Measurements from ENCODE around the gene CCDC148. TPM values are rescaled to one million over a fixed set of nuclear protein-coding genes. Genes with fewer than 3 reads are reported as not detected.
"Not testable (repeated sequence)": the region's sequence is repeated elsewhere in the genome, so short reads cannot be mapped to it uniquely, and the experiment has no call there.

The CCDC148 gene
- total and polyA plus RNA-seq, 2 donors from 2014 or later = 6.6 to 21.0 TPM

- intact Hi-C loops (cut with DNase I) = no loop called here
- no peaks in the 10 kb centered on the region for H3K36me3 ChIP-seq (ENCODE audit: control insufficient read depth in 2 of 3, insufficient read depth in 3 of 3, low read length in 3 of 3)
- TF ChIP-seq CTCF (IDR thresholded peaks at IDR 0.05; ENCODE audit: borderline replicate concordance, extremely low read depth, insufficient read depth) = no peak
- no peak overlapping the region for H3K4me3 ChIP-seq (ENCODE audit: low read length in 3 of 3)
- no peaks in the 10 kb centered on the region for H3K4me1 ChIP-seq (ENCODE audit: control insufficient read depth in 2 of 3, insufficient read depth in 2 of 3, low read depth in 1 of 3, low read length in 3 of 3)
- no peak overlapping the region for H3K9ac ChIP-seq (ENCODE audit: low read length in 3 of 3)
- DNase-seq (no peak), FAIRE-seq (no peak)
- no peak overlapping the region for H3K27ac ChIP-seq (ENCODE audit: low read depth in 2 of 2, low read length in 2 of 2)
- no peaks in the 10 kb centered on the region for H3K27me3 ChIP-seq (ENCODE audit: control insufficient read depth, insufficient read depth, low read length)
- no peaks in the 10 kb centered on the region for H3K9me3 ChIP-seq (ENCODE audit: control insufficient read depth in 2 of 3, insufficient read depth in 1 of 3, low read length in 3 of 3)
Measured at GRCh38 chr2:158315000-158315399, 141.6 kb downstream of the CCDC148 start.

- Histone ChIP-seq H3K27ac (ENCODE audit: low read depth in 2 of 2, low read length in 2 of 2) (no peak overlapping the region), H3K9ac (ENCODE audit: low read length in 3 of 3) (no peak overlapping the region), H3K4me1 (ENCODE audit: control insufficient read depth in 2 of 3, insufficient read depth in 2 of 3, low read depth in 1 of 3, low read length in 3 of 3) (no peaks in the 10 kb centered on the region), H3K9me3 (ENCODE audit: control insufficient read depth in 2 of 3, insufficient read depth in 1 of 3, low read length in 3 of 3) (no peaks in the 10 kb centered on the region), H3K4me3 (ENCODE audit: low read length in 3 of 3) (no peak overlapping the region), H3K27me3 (ENCODE audit: control insufficient read depth, insufficient read depth, low read length) (no peaks in the 10 kb centered on the region), H3K36me3 (ENCODE audit: control insufficient read depth in 2 of 3, insufficient read depth in 3 of 3, low read length in 3 of 3) (no peaks in the 10 kb centered on the region)
- no peak for TF ChIP-seq CTCF (IDR thresholded peaks at IDR 0.05; ENCODE audit: borderline replicate concordance, extremely low read depth, insufficient read depth)
- intact Hi-C loops (cut with DNase I) = no loop called here
- DNase-seq (no peak), FAIRE-seq (no peak)
Measured at GRCh38 chr2:158313734-158314133, 142.8 kb downstream of the CCDC148 start.

GRCh38 chr2:158312981-158313380 lies 143.6 kb downstream of the CCDC148 start:
- no peak overlapping the region for H3K27ac ChIP-seq (ENCODE audit: low read depth in 2 of 2, low read length in 2 of 2)
- no peak overlapping the region for H3K4me3 ChIP-seq (ENCODE audit: low read length in 3 of 3)
- no peak overlapping the region for H3K9ac ChIP-seq (ENCODE audit: low read length in 3 of 3)
- no peaks in the 10 kb centered on the region for H3K9me3 ChIP-seq (ENCODE audit: control insufficient read depth in 2 of 3, insufficient read depth in 1 of 3, low read length in 3 of 3)
- no peak for TF ChIP-seq CTCF (IDR thresholded peaks at IDR 0.05; ENCODE audit: borderline replicate concordance, extremely low read depth, insufficient read depth)
- H3K27me3 ChIP-seq (ENCODE audit: control insufficient read depth, insufficient read depth, low read length) = no peaks in the 10 kb centered on the region
- FAIRE-seq = no peak
- no peaks in the 10 kb centered on the region for H3K4me1 ChIP-seq (ENCODE audit: control insufficient read depth in 2 of 3, insufficient read depth in 2 of 3, low read depth in 1 of 3, low read length in 3 of 3)
- no peak for DNase-seq
- no peaks in the 10 kb centered on the region for H3K36me3 ChIP-seq (ENCODE audit: control insufficient read depth in 2 of 3, insufficient read depth in 3 of 3, low read length in 3 of 3)
- intact Hi-C loops (cut with DNase I) = no loop called here

GRCh38 chr2:158310407-158310806 lies 146.1 kb downstream of the CCDC148 start:
- H3K9ac ChIP-seq (ENCODE audit: low read length in 3 of 3); H3K36me3 ChIP-seq (ENCODE audit: control insufficient read depth in 2 of 3, insufficient read depth in 3 of 3, low read length in 3 of 3); H3K27ac ChIP-seq (ENCODE audit: low read depth in 2 of 2, low read length in 2 of 2); FAIRE-seq; DNase-seq; H3K27me3 ChIP-seq (ENCODE audit: control insufficient read depth, insufficient read depth, low read length); intact Hi-C loops (cut with DNase I); H3K4me3 ChIP-seq (ENCODE audit: low read length in 3 of 3); H3K4me1 ChIP-seq (ENCODE audit: control insufficient read depth in 2 of 3, insufficient read depth in 2 of 3, low read depth in 1 of 3, low read length in 3 of 3); H3K9me3 ChIP-seq (ENCODE audit: control insufficient read depth in 2 of 3, insufficient read depth in 1 of 3, low read length in 3 of 3): not testable (repeated sequence)
